Ovary (tissue), 3 donors: ENCODE results near the gene TMEM50A.
"Not testable (repeated sequence)": the region's sequence is repeated elsewhere in the genome, so short reads cannot be mapped to it uniquely, and the experiment has no call there.

ENCODE experiments used
- CTCF ChIP-seq, 3 donors: fragments of 450-650 bp in 2 of 3; fragments of 200-600 bp in 1 of 3; IDR thresholded peaks; one replicate each; pipeline versions ENCODE4 v1.5.1 to v1.8.0; 2016 to 2022; ENCODE audit warnings: antibody characterized with exemption in 3 of 3, mild to moderate bottlenecking in 1 of 3
- EP300 ChIP-seq: sonication (generic); formaldehyde crosslinking; IDR thresholded peaks from one replicate; pipeline ENCODE4 v1.6.1; 2017; ENCODE audit warnings: antibody characterized with exemption
- POLR2A ChIP-seq: fragments of 450-650 bp; IDR thresholded peaks from one replicate; pipeline ENCODE4 v1.6.1; 2017; ENCODE audit warnings: antibody characterized with exemption, mild to moderate bottlenecking, moderate library complexity
- donor health status: DM: no; HTN: no; CAD: no.

DNA sequence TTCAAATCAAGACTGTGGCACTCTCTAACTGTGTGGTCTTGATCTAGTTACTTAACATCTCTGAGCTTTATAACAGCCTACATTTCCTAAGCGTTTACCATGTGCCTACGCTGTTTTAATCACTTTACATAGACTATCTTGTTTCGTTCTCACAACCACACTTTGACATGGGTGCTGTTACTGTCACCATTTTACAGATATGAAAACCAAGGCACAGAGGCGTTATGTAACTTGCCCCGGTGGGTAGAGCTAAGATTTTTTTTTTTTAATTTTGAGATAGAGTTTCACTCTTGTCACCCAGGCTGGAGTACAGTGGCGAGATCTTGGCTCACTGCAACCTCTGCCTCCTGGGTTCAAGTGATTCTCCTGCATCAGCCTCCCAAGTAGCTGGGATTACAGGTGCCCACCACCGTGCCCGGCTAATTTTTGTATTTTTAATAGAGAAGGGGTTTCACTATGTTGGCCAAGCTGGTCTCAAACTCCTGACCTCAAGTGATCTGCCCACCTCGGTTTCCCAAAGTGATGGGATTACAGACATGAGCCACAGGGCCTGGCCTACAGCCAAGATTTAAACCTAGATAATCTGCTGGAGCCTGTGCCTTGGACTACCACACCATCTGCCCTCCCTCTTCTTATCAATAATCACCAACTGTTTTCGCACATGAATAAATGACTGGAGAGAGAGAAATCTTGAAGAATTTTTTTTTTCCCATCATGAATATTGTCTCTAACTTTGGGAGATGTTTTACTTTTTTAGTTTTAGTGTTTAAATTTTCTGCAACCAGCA is 71.7 kb downstream of the TMEM50A start:
- not testable (repeated sequence) for TF ChIP-seq CTCF (IDR thresholded peaks at IDR 0.05); POLR2A; EP300
